Mesendoderm (in vitro differentiated cells): Measurements from ENCODE around the gene RNF222.

Experiments used
- DNase-seq: peaks from one replicate; pipeline ENCODE4 v3.0.0; 2013
- H2AK5ac ChIP-seq: 2 replicates; pipeline ENCODE4 v1.6.1; 2013; ENCODE audit warnings: low read length, inconsistent platforms
- H2BK120ac ChIP-seq: 2 replicates; pipeline ENCODE4 v1.6.1; 2013; ENCODE audit warnings: low read depth, mild to moderate bottlenecking, low read length, moderate library complexity, mixed read lengths
- H2BK15ac ChIP-seq: replicated peaks from 2 replicates; pipeline ENCODE4 v1.6.1; 2013; ENCODE audit warnings: low read depth, mild to moderate bottlenecking, moderate library complexity
- H2BK5ac ChIP-seq: 2 replicates; pipeline ENCODE4 v1.6.1; 2013; ENCODE audit warnings: low read length, inconsistent platforms
- H3K18ac ChIP-seq: 2 replicates; pipeline ENCODE4 v1.6.1; 2013; ENCODE audit warnings: mild to moderate bottlenecking, low read length, mixed read lengths
- H3K23ac ChIP-seq: one replicate; pipeline ENCODE4 v1.6.1; 2013; ENCODE audit warnings: low read length
- H3K27ac ChIP-seq: 2 replicates; pipeline ENCODE4 v1.5.1; 2013; ENCODE audit warnings: low read depth, mild to moderate bottlenecking, inconsistent platforms, low read length, moderate library complexity
- H3K27me3 ChIP-seq: 2 replicates; pipeline ENCODE4 v1.6.1; 2013; ENCODE audit warnings: low read length, control low read depth, mild to moderate bottlenecking, inconsistent platforms; ENCODE audit not compliant: insufficient read depth, poor library complexity
- H3K36me3 ChIP-seq: 2 replicates; pipeline ENCODE4 v1.6.1; 2013; ENCODE audit warnings: low read length, inconsistent platforms; ENCODE audit not compliant: control insufficient read depth, insufficient read depth
- H3K4ac ChIP-seq: one replicate; pipeline ENCODE4 v1.6.1; 2013; ENCODE audit warnings: low read depth, mild to moderate bottlenecking, low read length, moderate library complexity
- H3K4me1 ChIP-seq: 2 replicates; pipeline ENCODE4 v1.6.1; 2013; ENCODE audit warnings: low read depth, low read length, inconsistent platforms; ENCODE audit not compliant: control insufficient read depth
- H3K4me2 ChIP-seq: 2 replicates; pipeline ENCODE4 v1.6.1; 2013; ENCODE audit warnings: low read length
- H3K4me3 ChIP-seq: 2 replicates; pipeline ENCODE4 v1.5.1; 2013; ENCODE audit warnings: mild to moderate bottlenecking, low read length
- H3K56ac ChIP-seq: one replicate; pipeline ENCODE4 v1.6.1; 2013; ENCODE audit warnings: low read length
- H3K79me1 ChIP-seq: 2 replicates; pipeline ENCODE4 v1.6.1; 2013; ENCODE audit warnings: low read length, inconsistent platforms
- H3K79me2 ChIP-seq: 2 replicates; pipeline ENCODE4 v1.6.1; 2013; ENCODE audit warnings: mild to moderate bottlenecking, low read length; ENCODE audit not compliant: control insufficient read depth, insufficient read depth
- H3K9ac ChIP-seq: 2 replicates; pipeline ENCODE4 v1.6.1; 2013; ENCODE audit warnings: low read length, inconsistent platforms
- H4K5ac ChIP-seq: one replicate; pipeline ENCODE4 v1.6.1; 2013; ENCODE audit warnings: low read length
- H4K8ac ChIP-seq: one replicate; pipeline ENCODE4 v1.6.1; 2013; ENCODE audit warnings: low read depth, mild to moderate bottlenecking, control low read depth, low read length, moderate library complexity
- WGBS: extraction: QIAGEN DNeasy Blood & Tissue Kit; methylation state at CpG from one replicate; pipeline ENCODE4 v1.1.7; 2013; ENCODE audit warnings: low lambda C conversion rate, missing lambda C conversion rate; ENCODE audit not compliant: insufficient coverage; ENCODE audit errors: extremely low coverage; 5-methylcytosine and 5-hydroxymethylcytosine counted together

Gene RNF222

DNA sequence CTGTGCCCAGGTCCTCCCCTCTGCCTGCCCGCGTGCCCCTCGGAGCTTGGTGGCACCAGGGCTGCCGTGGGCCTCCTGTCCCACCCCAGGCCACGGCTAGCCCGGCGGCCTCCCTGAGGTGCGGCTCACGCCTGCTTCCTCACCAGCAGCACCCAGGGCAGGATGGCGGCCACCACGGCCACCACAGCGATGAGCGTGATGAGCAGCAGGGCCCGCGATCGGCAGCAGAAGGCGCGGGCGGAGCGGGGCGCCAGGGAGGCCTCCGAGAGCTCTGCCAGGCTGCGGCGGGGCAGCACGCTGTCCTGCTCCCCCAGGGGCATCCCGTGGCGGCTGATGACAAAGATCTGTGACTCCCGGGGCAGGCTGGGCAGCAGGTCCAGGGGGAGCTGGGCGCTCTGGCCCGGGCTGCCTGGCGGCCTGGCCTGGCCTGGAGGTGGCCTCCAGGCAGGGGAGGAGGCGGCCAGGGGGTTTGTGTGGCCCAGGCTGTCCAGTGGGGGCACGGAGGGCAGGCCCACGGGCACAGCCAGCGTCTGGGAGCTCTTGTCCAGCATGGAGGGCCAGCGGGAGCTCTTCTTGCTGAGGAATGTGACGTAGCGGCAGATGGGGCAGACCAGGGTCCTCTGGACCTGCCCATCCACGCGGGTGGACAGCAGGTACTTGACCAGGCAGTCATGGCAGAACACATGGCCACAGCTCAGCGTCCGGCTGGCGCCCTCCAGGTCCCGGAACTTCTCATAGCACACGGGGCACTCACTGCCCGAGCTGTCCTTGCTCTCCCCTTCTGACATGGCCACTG is 4.8 kb downstream of the RNF222 start:
- Histone ChIP-seq H3K18ac (no peak overlapping the region), H3K79me1 (no peaks in the 10 kb centered on the region), H3K36me3 (no peaks in the 10 kb centered on the region), H3K4me3 (no peak overlapping the region), H3K27ac (no peak overlapping the region), H3K4me2 (no peak overlapping the region), H2BK120ac (no peak overlapping the region), H2BK15ac (no peak overlapping the region), H3K79me2 (no peaks in the 10 kb centered on the region), H3K4ac (no peak overlapping the region), H4K8ac (no peak overlapping the region), H2AK5ac (no peak overlapping the region), H3K27me3 (no peaks in the 10 kb centered on the region), H2BK5ac (no peak overlapping the region), H3K9ac (no peak overlapping the region), H3K23ac (no peak overlapping the region), H4K5ac (no peak overlapping the region), H3K4me1 (peaks cover 4% of the 10 kb centered on the region), H3K56ac (no peak overlapping the region)
- no CpG with 5 or more reads among the region's 46 CpGs for WGBS
- no peak for DNase-seq

DNA sequence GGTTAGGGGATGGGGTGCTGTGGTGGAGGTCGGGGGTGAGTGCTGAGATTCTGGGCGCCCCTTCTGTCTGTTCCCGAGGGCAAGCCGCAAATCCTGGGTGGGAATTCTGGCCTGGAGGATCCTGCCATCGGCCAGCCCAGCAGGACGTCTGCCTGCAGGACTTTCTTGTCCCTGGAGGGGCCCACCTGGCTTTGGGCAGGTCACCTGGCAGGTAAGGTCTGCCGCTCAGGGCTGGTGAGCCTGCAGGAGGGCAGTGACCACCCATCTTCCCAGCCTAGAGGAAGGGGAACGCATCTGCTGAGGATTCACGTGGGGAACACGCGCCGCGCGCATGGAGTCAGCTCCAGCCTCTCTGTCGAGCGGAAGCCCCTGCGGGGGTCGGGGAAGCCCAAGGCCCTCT is 5.4 kb downstream of the RNF222 start:
- peak overlapping the region; percentile 6 for H3K18ac ChIP-seq
- H3K4me2 ChIP-seq: no peak overlapping the region
- no peak overlapping the region for H4K8ac ChIP-seq
- no peak overlapping the region for H4K5ac ChIP-seq
- H3K79me2 ChIP-seq: no peaks in the 10 kb centered on the region
- H3K27ac ChIP-seq: no peak overlapping the region
- no peak overlapping the region for H2BK15ac ChIP-seq
- H2BK5ac ChIP-seq: no peak overlapping the region
- no peaks in the 10 kb centered on the region for H3K36me3 ChIP-seq
- H3K23ac ChIP-seq: no peak overlapping the region
- H3K27me3 ChIP-seq: no peaks in the 10 kb centered on the region
- H3K4ac ChIP-seq: no peak overlapping the region
- WGBS: no CpG with 5 or more reads among the region's 18 CpGs
- no peak overlapping the region for H2AK5ac ChIP-seq
- no peak for DNase-seq
- H3K4me1 ChIP-seq: peaks cover 7% of the 10 kb centered on the region
- no peaks in the 10 kb centered on the region for H3K79me1 ChIP-seq
- H3K4me3 ChIP-seq: no peak overlapping the region
- no peak overlapping the region for H3K56ac ChIP-seq
- no peak overlapping the region for H3K9ac ChIP-seq
- H2BK120ac ChIP-seq: no peak overlapping the region

DNA sequence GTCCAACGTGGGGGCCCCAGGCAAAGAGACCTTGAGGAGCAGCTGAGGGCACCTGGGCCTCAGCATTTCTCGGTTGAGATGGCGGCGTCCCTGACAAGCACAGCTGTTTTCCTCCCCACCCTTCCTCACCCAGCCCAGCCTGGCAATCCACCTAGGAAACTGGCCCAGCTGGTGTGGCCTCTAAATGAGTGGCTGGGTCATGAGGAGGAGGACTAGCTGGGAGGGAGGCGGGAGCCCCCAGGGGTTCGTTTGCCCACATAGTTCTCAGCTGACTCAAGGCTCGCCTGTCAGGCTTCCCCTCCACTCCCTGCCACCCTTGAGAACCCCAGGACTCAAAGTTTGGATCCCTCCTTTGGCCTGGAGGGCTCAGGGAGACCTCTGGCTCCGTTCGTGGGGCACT is 5.9 kb downstream of the RNF222 start:
- Histone ChIP-seq H2BK120ac (no peak overlapping the region), H3K4me2 (no peak overlapping the region), H3K9ac (no peak overlapping the region), H3K79me2 (no peaks in the 10 kb centered on the region), H3K56ac (no peak overlapping the region), H3K27me3 (no peaks in the 10 kb centered on the region), H3K79me1 (no peaks in the 10 kb centered on the region), H4K5ac (no peak overlapping the region), H4K8ac (no peak overlapping the region), H3K4me1 (peaks cover 7% of the 10 kb centered on the region), H3K4ac (no peak overlapping the region), H3K18ac (peak overlapping the region; percentile 13), H2BK15ac (no peak overlapping the region), H2AK5ac (no peak overlapping the region), H3K23ac (no peak overlapping the region), H3K36me3 (no peaks in the 10 kb centered on the region), H3K4me3 (no peak overlapping the region), H3K27ac (no peak overlapping the region), H2BK5ac (no peak overlapping the region)
- WGBS: no CpG with 5 or more reads among the region's 9 CpGs
- peak; percentile 63 for DNase-seq

DNA sequence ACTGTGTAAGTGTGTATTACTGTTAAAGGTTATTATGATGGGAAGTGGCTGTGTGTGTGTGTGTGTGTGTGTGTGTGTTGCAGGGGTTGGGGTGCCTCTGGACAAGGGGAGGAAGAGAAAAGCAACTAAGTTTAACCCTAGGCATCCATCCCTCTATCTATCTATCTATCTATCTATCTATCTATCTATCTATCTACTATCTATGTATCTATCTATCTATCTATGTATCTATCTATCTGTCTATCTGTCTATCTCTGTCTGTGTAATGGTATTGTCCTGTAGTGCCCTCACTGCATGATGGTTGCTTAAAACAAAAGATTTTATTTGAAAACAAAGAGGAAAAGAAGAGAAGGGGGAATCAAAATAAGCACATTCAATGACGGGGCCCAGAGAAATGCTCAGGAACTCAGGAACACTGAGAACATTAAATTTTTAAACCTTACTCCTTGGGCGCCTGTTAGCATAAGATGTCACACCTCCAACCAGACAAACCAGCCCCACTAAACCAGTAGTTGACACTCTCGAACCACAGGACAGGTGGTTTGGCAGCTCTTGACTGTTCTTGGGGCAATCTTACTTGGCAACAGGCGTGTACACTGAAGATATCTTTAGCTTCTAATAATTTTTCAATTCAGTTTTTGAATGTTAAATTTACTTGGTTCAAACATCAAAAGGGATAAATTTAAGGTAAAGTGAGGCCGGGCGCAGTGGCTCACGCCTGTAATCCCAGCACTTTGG is 9.5 kb downstream of the RNF222 start:
- H3K4me2 ChIP-seq: no peak overlapping the region
- peak overlapping the region; percentile 17 for H3K56ac ChIP-seq
- no peak overlapping the region for H2AK5ac ChIP-seq
- WGBS: no CpG with 5 or more reads among the region's 7 CpGs
- peaks cover 13% of the 10 kb centered on the region for H3K4me1 ChIP-seq
- no peak overlapping the region for H3K23ac ChIP-seq
- H3K4me3 ChIP-seq: no peak overlapping the region
- H3K4ac ChIP-seq: no peak overlapping the region
- no peak overlapping the region for H4K8ac ChIP-seq
- H3K79me1 ChIP-seq: no peaks in the 10 kb centered on the region
- no peaks in the 10 kb centered on the region for H3K36me3 ChIP-seq
- no peak overlapping the region for H3K9ac ChIP-seq
- no peak overlapping the region for H3K27ac ChIP-seq
- H4K5ac ChIP-seq: no peak overlapping the region
- no peak for DNase-seq
- peak overlapping the region; percentile 51 for H2BK5ac ChIP-seq
- no peaks in the 10 kb centered on the region for H3K79me2 ChIP-seq
- no peak overlapping the region for H2BK15ac ChIP-seq
- H3K27me3 ChIP-seq: no peaks in the 10 kb centered on the region
- H3K18ac ChIP-seq: no peak overlapping the region
- no peak overlapping the region for H2BK120ac ChIP-seq

DNA sequence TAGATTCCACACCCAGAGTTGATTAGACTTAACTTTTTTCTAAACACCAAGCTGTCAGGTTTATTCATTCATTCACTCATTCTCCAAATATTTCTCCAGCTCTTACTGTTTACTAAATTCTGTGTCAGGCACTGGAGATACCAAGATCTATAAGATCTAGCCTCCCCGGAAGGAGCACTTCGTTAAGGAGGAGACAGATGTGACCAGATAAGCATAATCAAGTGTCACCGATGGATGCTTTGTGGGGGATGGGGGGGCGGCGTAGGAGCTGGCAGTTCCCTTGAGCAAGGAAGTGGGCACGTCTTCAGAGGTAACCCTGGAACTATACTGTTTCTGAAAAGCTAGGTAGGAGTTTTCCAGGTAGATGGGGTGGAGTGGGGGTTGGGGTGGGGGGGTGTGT is 10.8 kb downstream of the RNF222 start:
- DNase-seq: peak; percentile 84
- Histone ChIP-seq H3K36me3 (no peaks in the 10 kb centered on the region), H4K8ac (no peak overlapping the region)

More for the DNA sequence above, 10.8 kb downstream of the RNF222 start:
- no peak overlapping the region for H2AK5ac ChIP-seq
- no peaks in the 10 kb centered on the region for H3K79me1 ChIP-seq
- H3K9ac ChIP-seq: no peak overlapping the region
- no peaks in the 10 kb centered on the region for H3K27me3 ChIP-seq
- no peak overlapping the region for H3K27ac ChIP-seq
- no peak overlapping the region for H3K23ac ChIP-seq
- no peak overlapping the region for H2BK5ac ChIP-seq
- no peak overlapping the region for H3K4me2 ChIP-seq
- peaks cover 10% of the 10 kb centered on the region for H3K4me1 ChIP-seq
- no peak overlapping the region for H2BK120ac ChIP-seq
- no peak overlapping the region for H2BK15ac ChIP-seq
- H4K5ac ChIP-seq: no peak overlapping the region
- no peak overlapping the region for H3K4ac ChIP-seq
- H3K79me2 ChIP-seq: peaks cover 11% of the 10 kb centered on the region
- H3K18ac ChIP-seq: no peak overlapping the region
- no peak overlapping the region for H3K4me3 ChIP-seq
- no peak overlapping the region for H3K56ac ChIP-seq
- WGBS: no CpG with 5 or more reads among the region's 6 CpGs
